ENCODE measurements around the gene WDR62. TPM values are rescaled to one million over a fixed set of nuclear protein-coding genes. Genes with fewer than 3 reads are reported as not detected.
A peak's percentile ranks its signal among the peaks of the same experiment; 100 is the strongest.

Gene WDR62
- total and polyA plus RNA-seq, 2 donors (not counting 3 experiments of a cell fraction or from before 2014, with no cell fraction given) = 8.0 to 13.4 TPM

- FAIRE-seq = peak; percentile 100
- Histone ChIP-seq H3K9ac (replicated peaks; ENCODE audit: extremely low read depth, insufficient read depth, low read length) (peak within 1 kb of the TSS; percentile 88), H4K20me1 (replicated peaks; ENCODE audit: control insufficient read depth, extremely low read depth, insufficient read depth, low read length) (no peaks in the 10 kb centered on the region), H3K4me1 (ENCODE audit: control insufficient read depth, extremely low read depth, insufficient read depth, low read length) (peaks cover 14% of the 10 kb centered on the region), H3K4me2 (ENCODE audit: insufficient read depth, low read length) (peak within 1 kb of the TSS; percentile 93), H3K27me3 (ENCODE audit: control insufficient read depth in 2 of 2, insufficient read depth in 2 of 2, low read length in 2 of 2) (no peaks in the 10 kb centered on the region), H3K79me2 (ENCODE audit: control insufficient read depth, insufficient read depth, low read length) (no peaks in the 10 kb centered on the region), H3K9me3 (replicated peaks; ENCODE audit: control insufficient read depth, insufficient read depth, low read length) (no peaks in the 10 kb centered on the region), H3K9me1 (replicated peaks; ENCODE audit: control insufficient read depth, extremely low read depth, insufficient read depth, low read length) (no peaks in the 10 kb centered on the region), H3K27ac (ENCODE audit: insufficient read depth, low read depth, low read length) (peak within 1 kb of the TSS; percentile 65), H3K36me3 (ENCODE audit: control insufficient read depth in 2 of 2, extremely low read depth in 1 of 2, insufficient read depth in 2 of 2, low read length in 2 of 2) (peaks cover 0 to 17% of the 10 kb centered on the region in 2 experiments), H2AFZ (ENCODE audit: low read depth, low read length) (peak within 1 kb of the TSS; percentile 94), H3K4me3 (replicated peaks in 1 of 3; ENCODE audit: insufficient read depth in 1 of 3, low read depth in 1 of 3, low read length in 3 of 3) (peak within 1 kb of the TSS; percentile 69 to 96 (median 91))
- peak; percentile 99 for DNase-seq (ENCODE audit: low read depth, low spot score)
- TF ChIP-seq POLR2A (IDR thresholded peaks at IDR 0.05; ENCODE audit: low read depth, low read length) = peak; percentile 23
- no peak for TF ChIP-seq EZH2 (IDR thresholded peaks at IDR 0.05; ENCODE audit: borderline replicate concordance, low read depth, low read length, severe bottlenecking)
- dilution Hi-C loops (cut with MboI; ENCODE audit: extremely low pct_ligation_motif_present, low sequenced_read_pairs) (no loop called here), intact Hi-C loops (cut with micrococcal nuclease) (loop anchor here (1.0 kb wide), 3 partner anchors 19 to 101 kb away; partner anchors contain the start of genes SDHAF1, TBCB, THAP8 and WDR62)
- CTCF ChIA-PET = interaction anchor here (0.8 to 1.2 kb wide), 6 partner anchors 8 to 40 kb away, joined by 3 to 6 read pairs (median 4); partner anchors contain the start of genes CLIP3, SDHAF1 and THAP8
- POLR2A ChIA-PET = interaction anchor here (0.9 kb wide), 1 partner anchor 39 kb away, joined by 3 read pairs; no protein-coding TSS in a partner anchor
- BruUV-seq (replicated peaks) = TSS peak; percentile 79
Measured at GRCh38 chr19:36014012-36014924, 40.4 kb upstream of the WDR62 start, which contains the start of gene ALKBH6. Gene ALKBH6 (minus strand): TSS chr19:36014213. CDS start chr19:36013397, 816 bp downstream.

GRCh38 chr19:36019061-36019670 is 35.5 kb upstream of the WDR62 start:
- dilution Hi-C loops (cut with MboI; ENCODE audit: extremely low pct_ligation_motif_present, low sequenced_read_pairs) = no loop called here

More at GRCh38 chr19:36019061-36019670, 35.5 kb upstream of the WDR62 start:
- CTCF ChIA-PET = no interaction called here
- Histone ChIP-seq H3K36me3 (ENCODE audit: control insufficient read depth in 2 of 2, extremely low read depth in 1 of 2, insufficient read depth in 2 of 2, low read length in 2 of 2) (peaks cover 0 to 22% of the 10 kb centered on the region in 2 experiments), H3K4me2 (ENCODE audit: insufficient read depth, low read length) (no peak overlapping the region), H3K4me3 (replicated peaks in 1 of 3; ENCODE audit: insufficient read depth in 1 of 3, low read depth in 1 of 3, low read length in 3 of 3) (no peak overlapping the region), H3K9me1 (replicated peaks; ENCODE audit: control insufficient read depth, extremely low read depth, insufficient read depth, low read length) (no peaks in the 10 kb centered on the region), H3K27ac (ENCODE audit: insufficient read depth, low read depth, low read length) (no peak overlapping the region), H3K9ac (replicated peaks; ENCODE audit: extremely low read depth, insufficient read depth, low read length) (no peak overlapping the region), H3K27me3 (ENCODE audit: control insufficient read depth in 2 of 2, insufficient read depth in 2 of 2, low read length in 2 of 2) (no peaks in the 10 kb centered on the region), H4K20me1 (replicated peaks; ENCODE audit: control insufficient read depth, extremely low read depth, insufficient read depth, low read length) (no peaks in the 10 kb centered on the region), H3K4me1 (ENCODE audit: control insufficient read depth, extremely low read depth, insufficient read depth, low read length) (peaks cover 5% of the 10 kb centered on the region), H3K79me2 (ENCODE audit: control insufficient read depth, insufficient read depth, low read length) (no peaks in the 10 kb centered on the region), H2AFZ (ENCODE audit: low read depth, low read length) (no peak overlapping the region), H3K9me3 (replicated peaks; ENCODE audit: control insufficient read depth, insufficient read depth, low read length) (no peaks in the 10 kb centered on the region)
- no peak for TF ChIP-seq EZH2 (IDR thresholded peaks at IDR 0.05; ENCODE audit: borderline replicate concordance, low read depth, low read length, severe bottlenecking)
- no peak for TF ChIP-seq MYC (IDR thresholded peaks at IDR 0.05; ENCODE audit: low read depth, low read length)
- TF ChIP-seq GATA2 (IDR thresholded peaks at IDR 0.05; ENCODE audit: insufficient read depth, insufficient read length, low read depth, low read length) = no peak
- no peak for TF ChIP-seq CTCF (IDR thresholded peaks at IDR 0.05; ENCODE audit: extremely low read depth in 1 of 2, insufficient read depth in 1 of 2, low read depth in 1 of 2, low read length in 2 of 2)
- no peak for TF ChIP-seq JUN (IDR thresholded peaks at IDR 0.05; ENCODE audit: borderline replicate concordance, insufficient read depth, insufficient read length, low read depth)
- no peak for TF ChIP-seq POLR2A (IDR thresholded peaks at IDR 0.05; ENCODE audit: low read depth, low read length)
- TF ChIP-seq FOS (IDR thresholded peaks at IDR 0.05; ENCODE audit: borderline replicate concordance, insufficient read depth, low read length) = no peak
- no peak for TF ChIP-seq MAX (IDR thresholded peaks at IDR 0.05; ENCODE audit: insufficient read depth, insufficient read length)
- no peak for TF ChIP-seq POLR2AphosphoS5 (IDR thresholded peaks at IDR 0.05; ENCODE audit: insufficient read depth, low read depth, low read length)
- DNase-seq (ENCODE audit: low read depth, low spot score) (no peak), FAIRE-seq (no peak)
- intact Hi-C loops (cut with micrococcal nuclease) = no loop called here
- no TSS peak for BruUV-seq (replicated peaks)
- POLR2A ChIA-PET = no interaction called here

Measured in endothelial cell of umbilical vein (primary cell).